Tibial nerve (tissue), 4 donors: ENCODE measurements around the gene LRRC8D. TPM values are rescaled to one million over a fixed set of nuclear protein-coding genes. Genes with fewer than 3 reads are reported as not detected.
"Not testable (repeated sequence)": the region's sequence is repeated elsewhere in the genome, so short reads cannot be mapped to it uniquely, and the experiment has no call there.

Experiments
- DNase-seq, 2 donors: peaks; one replicate each; pipeline ENCODE4 v3.0.0-alpha.2; 2019; ENCODE audit warnings: low spot score in 2 of 2
- H3K27ac ChIP-seq, 4 donors: fragments of 200-600 bp; sonication (generic) in 3 of 4; one replicate each; pipeline ENCODE4 v1.5.1; 2017 to 2019; ENCODE audit warnings: mild to moderate bottlenecking in 1 of 4
- H3K27me3 ChIP-seq, 2 donors: fragments of 200-600 bp; sonication (generic) in 1 of 2; one replicate each; pipeline versions ENCODE4 v1.5.1 to v1.6.0; 2017 to 2019
- H3K36me3 ChIP-seq, 3 donors: fragments of 200-600 bp; sonication (generic); one replicate each; pipeline ENCODE4 v1.5.1; 2018 to 2019
- H3K4me1 ChIP-seq, 4 donors: fragments of 200-600 bp; sonication (generic) in 3 of 4; one replicate each; pipeline ENCODE4 v1.5.1; 2017 to 2019
- H3K4me3 ChIP-seq, 4 donors: fragments of 200-600 bp; sonication (generic) in 3 of 4; one replicate each; pipeline ENCODE4 v1.5.1; 2017 to 2019; ENCODE audit warnings: mild to moderate bottlenecking in 1 of 4, moderate library complexity in 1 of 4
- H3K9me3 ChIP-seq, 4 donors: fragments of 200-600 bp; sonication (generic) in 3 of 4; one replicate each; pipeline ENCODE4 v1.5.1; 2017 to 2019
- EP300 ChIP-seq, 2 donors: sonication (generic); formaldehyde crosslinking; IDR thresholded peaks; one replicate each; pipeline ENCODE4 v1.6.1; 2017; ENCODE audit warnings: antibody characterized with exemption in 2 of 2, mild to moderate bottlenecking in 1 of 2
- POLR2A ChIP-seq, 2 donors: fragments of 450-650 bp; IDR thresholded peaks; one replicate each; pipeline ENCODE4 v1.6.1; 2017; ENCODE audit warnings: antibody characterized with exemption in 2 of 2, mild to moderate bottlenecking in 2 of 2, moderate library complexity in 2 of 2
- WGBS, 2 donors: methylation state at CpG; one replicate each; pipeline ENCODE4 v1.1.5; 2018; 5-methylcytosine and 5-hydroxymethylcytosine counted together
- total RNA-seq, 4 donors: library from RNA; depleted of rRNA; stranded (reverse); fragments of >200 nt; gene quantifications; one replicate each; pipeline ENCODE4 v1.1.0, GENCODE V29; 2016
- TF ChIP-seq, protein P1 (sequence below), 5 experiments: fragments of 200-600 bp in 3 of 5; fragments of 450-650 bp in 2 of 5; sonication (generic) in 3 of 5; IDR thresholded peaks; one replicate each; pipeline ENCODE4 v1.5.1; 2016 to 2019; ENCODE audit warnings: antibody characterized with exemption in 5 of 5, mild to moderate bottlenecking in 3 of 5, moderate library complexity in 2 of 5

The LRRC8D gene
- total RNA-seq, 4 donors from 2014 or later: 11.1 to 19.0 (median 15.3) TPM

DNA sequence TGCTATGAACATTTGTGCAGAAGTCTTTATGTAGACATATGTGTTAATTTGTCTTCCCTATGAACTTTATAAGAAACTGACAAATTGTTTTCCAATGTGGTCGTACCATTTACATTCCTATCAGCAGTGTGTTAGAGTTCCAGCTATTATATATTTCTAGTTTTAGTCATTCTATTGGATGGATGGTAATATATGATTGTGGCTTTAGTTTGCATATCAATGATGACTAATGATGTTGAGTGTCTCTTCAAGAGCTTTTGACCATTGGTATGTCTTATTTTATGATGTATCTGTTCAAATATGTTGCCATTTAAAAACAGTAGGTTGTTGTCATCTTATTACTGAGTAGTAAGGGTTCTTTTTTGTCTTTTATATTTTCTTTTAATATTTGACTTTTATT, 157.9 kb downstream of the LRRC8D start:
- no peak for TF ChIP-seq POLR2A (IDR thresholded peaks at IDR 0.05)
- no peak for TF ChIP-seq EP300 (IDR thresholded peaks at IDR 0.05)
- TF ChIP-seq, protein P1, sequence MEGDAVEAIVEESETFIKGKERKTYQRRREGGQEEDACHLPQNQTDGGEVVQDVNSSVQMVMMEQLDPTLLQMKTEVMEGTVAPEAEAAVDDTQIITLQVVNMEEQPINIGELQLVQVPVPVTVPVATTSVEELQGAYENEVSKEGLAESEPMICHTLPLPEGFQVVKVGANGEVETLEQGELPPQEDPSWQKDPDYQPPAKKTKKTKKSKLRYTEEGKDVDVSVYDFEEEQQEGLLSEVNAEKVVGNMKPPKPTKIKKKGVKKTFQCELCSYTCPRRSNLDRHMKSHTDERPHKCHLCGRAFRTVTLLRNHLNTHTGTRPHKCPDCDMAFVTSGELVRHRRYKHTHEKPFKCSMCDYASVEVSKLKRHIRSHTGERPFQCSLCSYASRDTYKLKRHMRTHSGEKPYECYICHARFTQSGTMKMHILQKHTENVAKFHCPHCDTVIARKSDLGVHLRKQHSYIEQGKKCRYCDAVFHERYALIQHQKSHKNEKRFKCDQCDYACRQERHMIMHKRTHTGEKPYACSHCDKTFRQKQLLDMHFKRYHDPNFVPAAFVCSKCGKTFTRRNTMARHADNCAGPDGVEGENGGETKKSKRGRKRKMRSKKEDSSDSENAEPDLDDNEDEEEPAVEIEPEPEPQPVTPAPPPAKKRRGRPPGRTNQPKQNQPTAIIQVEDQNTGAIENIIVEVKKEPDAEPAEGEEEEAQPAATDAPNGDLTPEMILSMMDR (IDR thresholded peaks at IDR 0.05): no peak
- H3K9me3 ChIP-seq: no peaks in the 10 kb centered on the region
- H3K4me1 ChIP-seq: peaks cover 0 to 37% (median 12%) of the 10 kb centered on the region in 4 donors
- H3K36me3 ChIP-seq: no peaks in the 10 kb centered on the region
- no peak overlapping the region for H3K4me3 ChIP-seq
- DNase-seq: no peak
- no peak overlapping the region for H3K27ac ChIP-seq
- H3K27me3 ChIP-seq: no peaks in the 10 kb centered on the region
- WGBS, 2 donors: 94 to 96% methylated on average over 1 of the region's 1 CpG

DNA sequence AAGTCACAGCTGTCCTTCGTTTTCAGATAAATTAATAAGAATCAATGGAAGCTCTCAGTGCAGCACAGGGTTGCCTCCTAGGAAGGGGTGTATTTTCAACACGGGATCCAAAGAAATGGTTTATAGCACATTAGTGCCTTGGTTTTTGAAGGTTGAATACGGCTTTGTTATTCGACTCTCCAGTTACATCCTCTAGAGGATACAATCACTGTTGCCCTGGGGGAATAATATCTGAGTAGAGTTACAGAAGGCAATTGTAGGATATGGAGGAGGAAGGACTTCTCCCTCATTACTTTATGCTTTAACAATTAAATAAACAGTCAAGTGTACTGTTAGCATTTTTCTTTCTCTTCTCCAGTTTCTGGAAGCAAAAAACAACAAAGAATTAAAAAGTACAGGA, 159.8 kb downstream of the LRRC8D start:
- WGBS, 2 donors: 14 to 17% methylated on average over 4 of the region's 4 CpGs
- TF ChIP-seq POLR2A (IDR thresholded peaks at IDR 0.05) (no peak), EP300 (IDR thresholded peaks at IDR 0.05) (no peak)
- TF ChIP-seq, protein P1 (IDR thresholded peaks at IDR 0.05): no peak
- H3K9me3 ChIP-seq: no peaks in the 10 kb centered on the region

DNA sequence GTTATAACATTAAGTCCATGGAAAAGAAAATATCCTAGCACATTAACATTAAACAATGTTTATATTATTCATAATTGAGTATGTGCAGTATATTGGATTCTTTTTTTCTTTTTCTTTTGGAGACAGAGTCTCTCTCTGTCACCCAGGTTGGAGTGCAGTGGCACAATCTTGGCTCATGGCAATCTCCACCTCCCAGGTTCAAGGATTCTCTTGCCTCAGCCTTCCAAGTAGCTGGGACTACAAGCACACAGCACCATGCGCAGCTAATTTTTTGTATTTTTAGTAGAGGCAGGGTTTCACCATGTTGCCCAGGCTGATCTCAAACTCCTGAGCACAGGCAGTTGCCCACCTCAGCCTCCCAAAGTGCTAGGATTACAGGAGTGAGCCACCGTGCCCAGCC, 162.0 kb downstream of the LRRC8D start:
- not testable (repeated sequence) for DNase-seq, H3K27ac ChIP-seq, H3K4me3 ChIP-seq, H3K9me3 ChIP-seq, H3K27me3 ChIP-seq, H3K36me3 ChIP-seq
- H3K4me1 ChIP-seq: peaks cover 0 to 18% (median 2%) of the 10 kb centered on the region in 4 donors
- WGBS, 2 donors: 77% methylated on average over 2 of the region's 2 CpGs

More for the DNA sequence above, 159.8 kb downstream of the LRRC8D start:
- Histone ChIP-seq H3K27me3 (no peaks in the 10 kb centered on the region), H3K27ac (no peak overlapping the region), H3K36me3 (no peaks in the 10 kb centered on the region), H3K4me3 (no peak overlapping the region), H3K4me1 (peaks cover 0 to 22% (median 6%) of the 10 kb centered on the region in 4 donors)
- no peak for DNase-seq

DNA sequence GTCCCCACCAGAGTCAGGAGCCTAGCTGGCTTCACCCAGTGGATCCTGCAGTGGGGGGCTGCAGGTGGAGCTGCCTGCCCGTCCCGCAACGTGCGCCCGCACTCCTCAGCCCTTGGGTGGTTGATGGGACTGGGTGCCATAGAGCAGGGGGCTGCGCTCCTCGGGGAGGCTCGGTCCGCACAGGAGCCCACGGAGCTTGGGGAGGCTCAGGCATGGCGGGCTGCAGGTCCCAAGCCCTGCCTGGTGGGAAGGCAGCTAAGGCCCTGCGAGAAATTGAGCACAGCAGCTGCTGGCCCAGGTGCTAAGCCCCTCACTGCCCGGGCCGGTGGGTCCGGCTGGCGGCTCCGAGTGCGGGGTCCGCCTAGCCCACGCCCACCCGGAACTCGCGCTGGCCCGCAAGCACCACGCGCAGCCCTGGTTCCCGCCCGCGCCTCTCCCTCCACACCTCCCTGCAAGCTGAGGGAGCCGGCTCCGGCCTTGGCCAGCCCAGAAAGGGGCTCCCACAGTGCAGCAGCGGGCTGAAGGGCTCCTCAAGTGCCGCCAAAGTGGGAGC, 163.8 kb downstream of the LRRC8D start:
- H3K9me3 ChIP-seq, H3K4me3 ChIP-seq, H3K36me3 ChIP-seq, DNase-seq, H3K27ac ChIP-seq, H3K27me3 ChIP-seq: not testable (repeated sequence)
- 98% methylated on average over 9 to 19 of the region's 33 CpGs for WGBS, 2 donors
- peaks cover 0 to 18% (median 2%) of the 10 kb centered on the region in 4 donors for H3K4me1 ChIP-seq

DNA sequence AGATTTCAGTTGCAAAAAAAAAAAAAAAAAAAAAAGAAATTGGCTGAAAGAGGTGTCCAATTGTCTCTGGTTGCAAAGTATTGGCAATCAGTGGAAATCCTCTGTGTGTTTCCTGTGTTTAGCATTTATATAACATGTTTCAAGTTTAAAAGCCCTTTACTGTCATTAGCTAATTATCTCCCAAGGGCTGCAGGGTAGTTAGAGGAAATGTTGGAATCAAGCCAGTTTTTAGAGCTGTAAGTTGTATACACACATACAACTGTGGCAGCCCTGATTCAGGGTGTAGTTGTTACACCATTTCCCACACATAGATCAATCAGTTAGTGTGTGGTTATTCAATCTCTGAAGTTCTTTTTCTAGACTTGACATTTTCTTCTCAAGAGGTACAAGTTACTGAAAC, 165.2 kb downstream of the LRRC8D start:
- H3K27ac ChIP-seq: no peak overlapping the region
- no peak overlapping the region for H3K4me3 ChIP-seq
- no peaks in the 10 kb centered on the region for H3K9me3 ChIP-seq
- peaks cover 0 to 14% (median under 1%) of the 10 kb centered on the region in 4 donors for H3K4me1 ChIP-seq
- H3K27me3 ChIP-seq: no peaks in the 10 kb centered on the region
- H3K36me3 ChIP-seq: no peaks in the 10 kb centered on the region
- DNase-seq: no peak
- TF ChIP-seq, protein P1 (IDR thresholded peaks at IDR 0.05): no peak
- no peak for TF ChIP-seq POLR2A (IDR thresholded peaks at IDR 0.05)
- TF ChIP-seq EP300 (IDR thresholded peaks at IDR 0.05): no peak

Other genes starting within 250 kb of the LRRC8D start
- gene LRRC8C, start 187.9 kb upstream of the LRRC8D start, total RNA-seq: 10 to 100 TPM; 16.5 to 23.8 (median 20.2) TPM
- 10 to 100 TPM; 16.5 to 27.4 (median 24.2) TPM for gene ZNF326, start 174.1 kb downstream of the LRRC8D start, total RNA-seq